ENCODE results near the gene EVL. TPM values are rescaled to one million over a fixed set of nuclear protein-coding genes. Genes with fewer than 3 reads are reported as not detected.

Gene EVL
- total RNA-seq, 4 donors from 2014 or later: 22.8 to 86.4 (median 45.2) TPM

DNA sequence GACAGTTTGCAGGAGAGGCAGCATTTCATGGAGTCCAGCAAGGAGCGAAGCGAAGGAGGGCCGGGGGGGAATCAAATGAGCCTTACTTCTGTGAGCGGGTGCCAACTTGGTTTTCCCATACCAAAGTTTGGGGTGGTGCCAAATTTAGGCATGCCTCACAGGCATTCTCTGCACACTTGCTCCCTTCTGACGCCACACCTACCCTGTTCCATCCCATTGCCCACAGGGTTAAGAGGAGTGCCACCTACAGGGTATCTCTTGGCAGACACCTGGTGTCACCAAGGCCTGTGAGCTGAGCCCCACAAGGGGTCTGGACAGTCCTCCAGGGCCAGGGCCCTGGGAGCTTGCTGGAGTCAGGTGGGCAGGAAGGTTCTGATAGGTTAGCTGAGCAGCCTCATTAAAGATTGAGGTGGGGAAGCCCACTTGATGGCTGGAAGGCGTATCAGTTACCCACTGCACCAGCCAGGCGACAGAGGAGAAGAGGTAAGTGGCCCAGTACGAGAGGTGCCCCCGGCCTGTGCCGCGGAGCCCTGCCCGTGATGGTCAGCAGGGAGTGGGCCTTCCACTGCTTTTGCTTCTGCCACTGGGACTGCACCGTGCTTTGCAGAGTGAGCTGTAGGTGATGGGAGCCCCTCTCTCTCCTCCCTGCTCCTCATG is 49.0 kb downstream of the EVL start:
- intact Hi-C loops (cut with DNase I; ENCODE audit: low total_unique reads): no loop called here

DNA sequence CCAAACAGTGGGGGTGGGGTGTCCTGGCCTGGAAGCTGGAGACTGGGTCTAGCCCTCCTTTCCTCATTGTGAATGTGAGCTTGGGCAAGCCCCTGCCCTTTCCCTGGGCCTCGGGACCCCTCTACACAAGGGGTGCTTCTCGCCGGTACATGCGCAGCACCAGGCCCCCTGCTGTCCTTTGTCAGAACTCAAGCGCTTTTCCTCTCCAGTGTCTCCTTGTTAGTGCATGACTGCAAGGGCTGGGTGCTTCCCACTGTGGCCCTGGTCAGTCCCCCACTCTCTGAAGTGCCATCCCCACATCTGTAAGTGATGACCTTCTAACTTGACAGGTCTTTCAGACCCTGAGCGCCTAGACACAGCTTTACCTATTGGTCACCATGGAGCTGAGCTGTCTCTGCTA is 50.0 kb downstream of the EVL start:
- in situ Hi-C loops (cut with MboI; ENCODE audit: low pct_ligation_motif_present in 1 of 4, low pct_unique_long_range_greater_than_20kb in 1 of 4, low sequenced_read_pairs in 3 of 4): loop anchor here in 2 of 4 donors (10.0 to 25.0 kb wide), 2 partner anchors 128 to 130 kb away; no protein-coding TSS in a partner anchor

More for the DNA sequence above, 49.0 kb downstream of the EVL start:
- 94 to 97% methylated on average over 5 to 12 of the region's 13 CpGs for WGBS, 2 donors (ENCODE audit: low coverage in 1 of 2)
- in situ Hi-C loops (cut with MboI; ENCODE audit: low pct_ligation_motif_present in 1 of 4, low pct_unique_long_range_greater_than_20kb in 1 of 4, low sequenced_read_pairs in 3 of 4): loop anchor here in 2 of 4 donors (10.0 to 25.0 kb wide), 2 partner anchors 127 to 129 kb away; no protein-coding TSS in a partner anchor
- no peak for DNase-seq
- no peak overlapping the region for H3K4me3 ChIP-seq
- no peaks in the 10 kb centered on the region for H3K27me3 ChIP-seq
- no peak overlapping the region for H3K27ac ChIP-seq
- H3K9me3 ChIP-seq: no peaks in the 10 kb centered on the region
- TF ChIP-seq, protein P1, sequence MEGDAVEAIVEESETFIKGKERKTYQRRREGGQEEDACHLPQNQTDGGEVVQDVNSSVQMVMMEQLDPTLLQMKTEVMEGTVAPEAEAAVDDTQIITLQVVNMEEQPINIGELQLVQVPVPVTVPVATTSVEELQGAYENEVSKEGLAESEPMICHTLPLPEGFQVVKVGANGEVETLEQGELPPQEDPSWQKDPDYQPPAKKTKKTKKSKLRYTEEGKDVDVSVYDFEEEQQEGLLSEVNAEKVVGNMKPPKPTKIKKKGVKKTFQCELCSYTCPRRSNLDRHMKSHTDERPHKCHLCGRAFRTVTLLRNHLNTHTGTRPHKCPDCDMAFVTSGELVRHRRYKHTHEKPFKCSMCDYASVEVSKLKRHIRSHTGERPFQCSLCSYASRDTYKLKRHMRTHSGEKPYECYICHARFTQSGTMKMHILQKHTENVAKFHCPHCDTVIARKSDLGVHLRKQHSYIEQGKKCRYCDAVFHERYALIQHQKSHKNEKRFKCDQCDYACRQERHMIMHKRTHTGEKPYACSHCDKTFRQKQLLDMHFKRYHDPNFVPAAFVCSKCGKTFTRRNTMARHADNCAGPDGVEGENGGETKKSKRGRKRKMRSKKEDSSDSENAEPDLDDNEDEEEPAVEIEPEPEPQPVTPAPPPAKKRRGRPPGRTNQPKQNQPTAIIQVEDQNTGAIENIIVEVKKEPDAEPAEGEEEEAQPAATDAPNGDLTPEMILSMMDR (IDR thresholded peaks at IDR 0.05): no peak
- TF ChIP-seq EP300 (IDR thresholded peaks at IDR 0.05; ENCODE audit: low read depth) (no peak), POLR2A (IDR thresholded peaks at IDR 0.05) (no peak), POLR2AphosphoS5 (IDR thresholded peaks at IDR 0.05) (no peak)
- no peaks in the 10 kb centered on the region for H3K36me3 ChIP-seq
- H3K4me1 ChIP-seq: peaks cover 0 to 3% (median 0%) of the 10 kb centered on the region in 4 donors

DNA sequence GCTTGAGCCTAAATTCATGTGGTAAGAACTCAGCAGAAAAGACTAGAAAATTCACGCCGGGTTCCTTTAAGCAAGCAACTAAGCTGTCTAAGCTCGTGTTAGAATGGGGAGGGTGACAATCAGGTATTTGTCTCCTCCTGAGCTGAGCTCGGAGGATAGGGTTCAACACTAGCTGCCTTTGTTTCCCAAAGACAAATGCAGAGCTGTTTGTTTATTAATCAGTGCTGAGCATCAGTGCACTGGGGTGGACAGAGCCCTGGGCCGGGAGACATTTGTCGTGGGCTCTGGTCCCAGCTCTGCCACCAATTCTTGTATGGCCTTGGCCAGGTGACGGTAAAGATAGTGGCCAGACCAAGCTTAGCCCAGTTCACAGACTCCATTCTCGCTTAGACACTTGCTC is 50.5 kb downstream of the EVL start:
- H3K27me3 ChIP-seq: no peaks in the 10 kb centered on the region
- no peak overlapping the region for H3K4me3 ChIP-seq
- in situ Hi-C loops (cut with MboI; ENCODE audit: low pct_ligation_motif_present in 1 of 4, low pct_unique_long_range_greater_than_20kb in 1 of 4, low sequenced_read_pairs in 3 of 4): loop anchor here in 2 of 4 donors (10.0 to 25.0 kb wide), 2 partner anchors 128 to 131 kb away; no protein-coding TSS in a partner anchor
- H3K27ac ChIP-seq: no peak overlapping the region
- H3K36me3 ChIP-seq: no peaks in the 10 kb centered on the region
- no peak for DNase-seq
- H3K9me3 ChIP-seq: no peaks in the 10 kb centered on the region
- intact Hi-C loops (cut with DNase I; ENCODE audit: low total_unique reads): no loop called here
- H3K4me1 ChIP-seq: peaks cover 0 to 3% (median 0%) of the 10 kb centered on the region in 4 donors
- WGBS, 2 donors (ENCODE audit: low coverage in 1 of 2): 90 to 94% methylated on average over 2 to 8 of the region's 8 CpGs
- no peak for TF ChIP-seq POLR2AphosphoS5 (IDR thresholded peaks at IDR 0.05)
- TF ChIP-seq POLR2A (IDR thresholded peaks at IDR 0.05): no peak
- no peak for TF ChIP-seq EP300 (IDR thresholded peaks at IDR 0.05; ENCODE audit: low read depth)
- TF ChIP-seq, protein P1 (IDR thresholded peaks at IDR 0.05): no peak

More for the DNA sequence above, 50.0 kb downstream of the EVL start:
- no peaks in the 10 kb centered on the region for H3K36me3 ChIP-seq
- no peaks in the 10 kb centered on the region for H3K27me3 ChIP-seq
- no peak for DNase-seq
- no peak for TF ChIP-seq EP300 (IDR thresholded peaks at IDR 0.05; ENCODE audit: low read depth)
- TF ChIP-seq, protein P1 (IDR thresholded peaks at IDR 0.05): no peak
- no peak for TF ChIP-seq POLR2A (IDR thresholded peaks at IDR 0.05)
- no peak for TF ChIP-seq POLR2AphosphoS5 (IDR thresholded peaks at IDR 0.05)
- peaks cover 0 to 3% (median 0%) of the 10 kb centered on the region in 4 donors for H3K4me1 ChIP-seq
- no peak overlapping the region for H3K27ac ChIP-seq
- H3K9me3 ChIP-seq: no peaks in the 10 kb centered on the region
- 94 to 100% methylated on average over 6 of the region's 6 CpGs for WGBS, 2 donors (ENCODE audit: low coverage in 1 of 2)
- H3K4me3 ChIP-seq: no peak overlapping the region
- intact Hi-C loops (cut with DNase I; ENCODE audit: low total_unique reads): no loop called here

DNA sequence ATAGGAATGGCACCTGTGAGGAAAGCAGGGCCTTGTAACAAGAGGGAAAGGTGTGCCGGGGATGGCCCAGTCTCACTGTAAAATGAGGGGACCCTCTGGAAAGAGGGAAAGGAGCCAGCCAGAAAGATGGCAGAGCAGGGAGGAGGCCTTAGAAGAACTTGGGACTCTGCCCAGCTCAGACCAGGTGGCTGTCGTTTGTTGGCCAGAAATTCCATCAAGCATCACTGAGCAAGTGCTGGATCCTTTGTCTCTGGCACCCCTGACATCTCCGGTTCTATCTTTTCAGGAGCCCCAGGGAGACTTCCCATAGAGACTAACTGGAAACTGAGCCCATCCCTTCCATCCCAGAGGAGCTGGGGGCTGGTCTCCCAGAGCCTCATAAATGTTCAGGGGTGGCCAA is 50.9 kb downstream of the EVL start:
- no peak overlapping the region for H3K4me3 ChIP-seq
- intact Hi-C loops (cut with DNase I; ENCODE audit: low total_unique reads): no loop called here
- no peaks in the 10 kb centered on the region for H3K27me3 ChIP-seq
- no peaks in the 10 kb centered on the region for H3K36me3 ChIP-seq
- H3K4me1 ChIP-seq: peaks cover 0 to 3% (median 0%) of the 10 kb centered on the region in 4 donors
- in situ Hi-C loops (cut with MboI; ENCODE audit: low pct_ligation_motif_present in 1 of 4, low pct_unique_long_range_greater_than_20kb in 1 of 4, low sequenced_read_pairs in 3 of 4): loop anchor here in 2 of 4 donors (10.0 to 25.0 kb wide), 2 partner anchors 129 to 131 kb away; no protein-coding TSS in a partner anchor
- 73 to 100% methylated on average over 1 to 3 of the region's 3 CpGs for WGBS, 2 donors (ENCODE audit: low coverage in 1 of 2)
- TF ChIP-seq POLR2A (IDR thresholded peaks at IDR 0.05) (no peak), POLR2AphosphoS5 (IDR thresholded peaks at IDR 0.05) (no peak), EP300 (IDR thresholded peaks at IDR 0.05; ENCODE audit: low read depth) (no peak)
- TF ChIP-seq, protein P1 (IDR thresholded peaks at IDR 0.05): no peak
- no peaks in the 10 kb centered on the region for H3K9me3 ChIP-seq
- DNase-seq: no peak
- H3K27ac ChIP-seq: no peak overlapping the region
